Left cardiac atrium (tissue), 4 donors: ENCODE measurements around the gene MED12L. TPM values are rescaled to one million over a fixed set of nuclear protein-coding genes. Genes with fewer than 3 reads are reported as not detected.

Source experiments
- ATAC-seq, 2 donors: fragments of 200-7000 bp; cut with Tn5 transposase; one replicate each; pipeline ENCODE4 v1.9.1; 2020; ENCODE audit warnings: mild to moderate bottlenecking in 2 of 2, moderate library complexity in 2 of 2
- DNase-seq: peaks from one replicate; pipeline ENCODE4 v3.0.0-alpha.2; 2020
- intact Hi-C, 2 donors: fragments of 100-400 bp; cut with DNase I; formaldehyde crosslinking; loops; one replicate each; pipeline versions ENCODE4 v1.14.1 to v1.15.1; 2022 to 2023
- total RNA-seq, 2 donors: library from RNA; stranded (reverse); fragmentation: NEBNext Ultra II Directional; extraction: Animal tissue kit (Norgen Biotek cat#: 25700); gene quantifications; one replicate each; pipeline ENCODE4 v1.2.1, GENCODE V29; 2021
- donor health status: DM: no; HTN: yes; CAD: no.
- donor health status: DM: no; HTN: yes; CAD: no; lungs with severe emphysema.
- donor health status: DM: yes; HTN: yes; CAD: no.
- donor health status: Dilated cardiomyopathy.

Gene MED12L
- total RNA-seq, 2 donors from 2014 or later, result 0.44 to 0.50 TPM

GRCh38 chr3:151197981-151198767, 112.7 kb downstream of the MED12L start:
- ATAC-seq (no peak), DNase-seq (no peak)
- intact Hi-C loops, result no loop called here

- ATAC-seq (no peak), DNase-seq (no peak)
- intact Hi-C loops, result no loop called here
Measured at GRCh38 chr3:151198849-151199248, 113.4 kb downstream of the MED12L start.

GRCh38 chr3:151199554-151200438, 114.3 kb downstream of the MED12L start:
- ATAC-seq (no peak), DNase-seq (no peak)
- intact Hi-C loops, result no loop called here

GRCh38 chr3:151200586-151200985, 115.1 kb downstream of the MED12L start:
- intact Hi-C loops, result no loop called here
- no peak for ATAC-seq
- no peak for DNase-seq

GRCh38 chr3:151201051-151201730, 115.7 kb downstream of the MED12L start:
- DNase-seq (no peak), ATAC-seq (no peak)
- intact Hi-C loops, result no loop called here

GRCh38 chr3:151203051-151203420, 117.6 kb downstream of the MED12L start, which contains the start of gene GPR171:
Gene GPR171 (minus strand): TSS chr3:151203216. CDS start chr3:151199386, 3,830 bp downstream.
- ATAC-seq (no peak), DNase-seq (no peak)
- intact Hi-C loops, result no loop called here

GRCh38 chr3:151204530-151205402, 119.3 kb downstream of the MED12L start:
- DNase-seq, result no peak
- no peak for ATAC-seq
- intact Hi-C loops, result no loop called here

- DNase-seq (no peak), ATAC-seq (no peak)
- intact Hi-C loops, result no loop called here
Measured at GRCh38 chr3:151205482-151205881, 120.0 kb downstream of the MED12L start.

- ATAC-seq, result no peak
- intact Hi-C loops, result no loop called here
Measured at GRCh38 chr3:151206201-151206600, 120.7 kb downstream of the MED12L start.

GRCh38 chr3:151209654-151210053, 124.2 kb downstream of the MED12L start:
- DNase-seq, result no peak
- ATAC-seq, result no peak
- intact Hi-C loops, result no loop called here

More at GRCh38 chr3:151206201-151206600, 120.7 kb downstream of the MED12L start:
- no peak for DNase-seq

GRCh38 chr3:151210676-151211381, 125.4 kb downstream of the MED12L start:
- peak in 1 of 2 donors; percentile 42 for ATAC-seq

GRCh38 chr3:151213151-151213550, 127.7 kb downstream of the MED12L start:
- no peak for DNase-seq
- ATAC-seq, result no peak
- intact Hi-C loops, result no loop called here

More at GRCh38 chr3:151210676-151211381, 125.4 kb downstream of the MED12L start:
- no peak for DNase-seq
- intact Hi-C loops, result no loop called here

- intact Hi-C loops, result no loop called here
- DNase-seq (no peak), ATAC-seq (no peak)
Measured at GRCh38 chr3:151213881-151214280, 128.4 kb downstream of the MED12L start.

GRCh38 chr3:151214459-151214858, 129.0 kb downstream of the MED12L start:
- ATAC-seq (no peak), DNase-seq (no peak)
- intact Hi-C loops, result no loop called here

- intact Hi-C loops, result no loop called here
- DNase-seq (no peak), ATAC-seq (peak; percentile 72 to 81)
Measured at GRCh38 chr3:151216641-151217607, 131.5 kb downstream of the MED12L start.

- intact Hi-C loops, result no loop called here
- ATAC-seq, result peak in 1 of 2 donors; percentile 51
- no peak for DNase-seq
Measured at GRCh38 chr3:151218136-151218535, 132.7 kb downstream of the MED12L start.

- DNase-seq (no peak), ATAC-seq (peak in 1 of 2 donors; percentile 79)
- intact Hi-C loops, result no loop called here
Measured at GRCh38 chr3:151219056-151219455, 133.6 kb downstream of the MED12L start.
